Upper lobe of left lung (tissue), 4 donors: Measurements from ENCODE around the gene P3H2.

Source experiments
- CTCF ChIP-seq, 6 experiments: fragments of 450-650 bp in 4 of 6; fragments of 200-600 bp in 2 of 6; sonication (generic) in 2 of 6; IDR thresholded peaks; one replicate each; pipeline ENCODE4 v1.5.1; 2016 to 2019; ENCODE audit warnings: antibody characterized with exemption in 6 of 6
- POLR2A ChIP-seq, 4 donors: fragments of 450-650 bp; IDR thresholded peaks; one replicate each; pipeline ENCODE4 v1.5.1; 2016 to 2017; ENCODE audit warnings: antibody characterized with exemption in 4 of 4, mild to moderate bottlenecking in 2 of 4
- POLR2AphosphoS5 ChIP-seq, 2 donors: sonication (generic); formaldehyde crosslinking; IDR thresholded peaks; one replicate each; pipeline ENCODE4 v1.5.1; 2017; ENCODE audit warnings: antibody characterized with exemption in 2 of 2

- no peak for TF ChIP-seq CTCF (IDR thresholded peaks at IDR 0.05)
- no peak for TF ChIP-seq POLR2A (IDR thresholded peaks at IDR 0.05)
- no peak for TF ChIP-seq POLR2AphosphoS5 (IDR thresholded peaks at IDR 0.05)
Observed at GRCh38 chr3:190127797-190128196, 7.1 kb upstream of the P3H2 start.
